Activated effector memory CD4-positive, alpha-beta T cell treated with Interleukin-2 at 50 U/mL for 16 hours (primary cell): ENCODE data around the gene SLC16A9.

Experiments used
- DNase-seq: peaks from one replicate; pipeline ENCODE4 v3.0.0-alpha.2; 2020

Gene SLC16A9

DNA sequence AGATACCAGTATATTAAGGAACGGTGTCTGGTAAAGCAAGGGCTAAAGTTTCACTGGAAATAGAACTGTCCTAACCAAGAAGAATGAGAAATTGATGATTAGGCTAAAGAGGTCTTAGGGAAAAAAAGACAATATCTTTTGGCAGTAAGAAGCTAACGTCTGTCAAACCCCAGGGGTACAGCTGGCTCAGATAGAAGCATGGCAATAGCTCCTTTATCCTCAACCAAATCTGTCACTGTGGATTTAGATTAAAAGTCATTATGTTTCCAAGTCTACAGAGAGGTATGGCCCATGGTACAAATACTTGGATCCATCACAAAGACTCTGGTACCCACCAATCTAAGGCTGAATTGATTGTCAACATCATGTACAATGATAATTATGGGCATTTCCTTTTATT is 8.6 kb upstream of the SLC16A9 start:
- DNase-seq, result no peak

GRCh38 chr10:59713196-59713821 is 3.7 kb upstream of the SLC16A9 start:
- no peak for DNase-seq

GRCh38 chr10:59711871-59712494 is 2.3 kb upstream of the SLC16A9 start:
- DNase-seq, result no peak

DNA sequence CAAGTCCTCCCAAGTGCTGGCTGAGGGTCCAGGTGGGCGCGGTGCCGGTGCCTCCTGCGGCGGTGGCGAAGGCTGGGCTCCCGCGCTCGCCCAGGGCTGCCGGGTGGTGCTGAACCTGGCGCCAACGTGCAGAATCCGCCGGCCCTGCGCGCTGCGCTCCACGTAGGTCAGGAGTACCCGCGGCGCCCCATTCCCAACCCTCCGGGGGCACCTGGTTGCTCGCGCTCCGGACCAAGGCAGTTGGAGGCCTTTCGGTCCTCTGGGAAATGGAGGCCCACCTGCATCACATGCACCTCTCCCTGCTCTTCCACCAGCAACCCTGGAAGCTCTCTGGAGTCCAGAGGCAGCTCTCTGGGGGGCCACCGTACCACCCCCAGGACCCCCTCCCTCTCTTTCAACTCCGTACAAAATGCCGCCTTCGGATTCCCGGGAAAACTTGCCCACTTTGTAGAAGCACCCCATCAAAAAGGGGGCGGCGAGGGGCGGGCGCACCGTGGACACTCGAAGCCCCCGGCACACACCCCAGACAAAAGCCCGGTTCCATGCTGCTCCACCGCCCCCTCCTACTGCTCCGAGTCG is 745 bp downstream of the SLC16A9 start:
- DNase-seq, result no peak

DNA sequence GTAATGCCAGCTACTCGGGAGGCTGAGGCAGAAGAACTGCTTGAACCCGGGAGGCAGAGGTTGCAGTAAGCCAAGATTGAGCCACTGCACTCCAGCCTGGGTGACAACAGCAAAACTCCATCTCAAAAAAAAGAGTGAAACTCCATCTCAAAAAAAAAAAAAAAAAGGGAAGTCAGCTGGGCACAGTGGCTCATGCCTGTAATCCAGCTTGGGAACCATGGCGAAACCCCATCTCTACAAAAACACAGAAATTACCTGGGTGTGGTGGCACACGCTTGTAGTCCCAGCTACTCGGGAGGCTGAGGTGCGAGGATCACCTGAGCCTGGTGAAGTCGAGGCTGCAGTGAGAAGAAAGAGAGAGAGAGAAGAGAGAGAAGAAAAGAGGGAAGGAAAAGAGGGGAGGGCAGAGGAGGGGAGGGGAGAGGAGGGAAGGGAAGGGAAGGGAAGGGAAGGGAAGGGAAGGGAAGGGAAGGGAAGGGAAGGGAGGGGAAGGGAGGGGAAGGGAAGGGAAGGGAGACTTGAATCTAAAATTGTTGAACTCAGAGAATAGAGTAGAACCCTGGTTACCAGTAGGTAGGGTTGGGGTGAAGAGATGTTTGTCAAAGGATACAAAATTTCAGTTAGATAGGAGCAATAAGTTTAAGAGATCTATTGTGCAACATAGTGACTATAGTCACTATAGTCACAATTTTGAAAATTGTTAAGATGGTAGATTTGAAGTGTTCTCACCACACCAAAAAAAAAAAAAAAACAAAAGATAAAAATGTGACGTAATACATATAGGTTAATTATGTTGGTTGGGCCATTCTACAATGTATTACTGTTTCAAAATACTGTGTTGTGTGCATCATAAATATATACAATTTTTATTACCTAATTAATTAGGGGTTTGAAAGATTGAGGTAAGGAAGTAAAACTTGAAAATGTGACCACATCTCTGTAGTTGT is 2.5 kb downstream of the SLC16A9 start:
- DNase-seq, result no peak

DNA sequence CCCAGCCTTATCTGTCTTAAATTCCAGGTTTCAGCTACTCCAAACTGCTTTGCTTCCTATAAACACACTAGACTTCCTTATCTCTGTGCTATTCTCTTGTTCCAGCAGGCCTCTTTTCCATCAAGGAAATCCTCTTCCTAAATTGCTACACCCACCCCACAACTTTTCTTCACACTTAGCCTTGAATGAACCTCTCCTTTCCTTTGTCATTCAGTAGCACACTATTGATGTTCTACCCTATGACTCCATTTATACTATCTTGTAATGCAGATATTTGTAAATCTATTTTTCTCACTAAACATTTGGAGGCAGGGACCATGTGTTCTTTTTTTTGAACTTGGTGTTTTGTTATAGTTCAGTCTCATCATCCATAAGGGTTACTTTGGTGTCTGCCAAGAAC is 3.7 kb downstream of the SLC16A9 start:
- DNase-seq, result no peak

GRCh38 chr10:59704630-59705029 is 5.0 kb downstream of the SLC16A9 start:
- no peak for DNase-seq

DNA sequence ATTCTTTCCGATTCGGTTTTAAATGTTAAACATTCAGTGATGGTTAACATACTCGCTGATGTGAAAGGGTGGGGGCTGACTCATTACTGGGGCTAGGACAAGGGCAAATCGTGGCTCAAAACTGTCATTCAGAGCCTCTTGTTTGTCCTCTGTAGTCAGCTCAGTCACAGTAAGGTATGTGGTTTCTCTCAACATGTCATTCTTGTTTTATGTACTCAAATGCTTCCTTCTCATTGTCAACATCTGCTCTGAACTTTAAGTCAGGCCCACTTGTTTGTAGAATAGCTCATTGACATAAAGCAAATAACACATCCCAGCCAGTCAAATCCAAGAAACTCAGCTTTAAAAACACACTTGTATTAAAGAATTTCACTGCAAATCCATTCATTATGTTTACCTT is 7.3 kb downstream of the SLC16A9 start:
- DNase-seq, result no peak

DNA sequence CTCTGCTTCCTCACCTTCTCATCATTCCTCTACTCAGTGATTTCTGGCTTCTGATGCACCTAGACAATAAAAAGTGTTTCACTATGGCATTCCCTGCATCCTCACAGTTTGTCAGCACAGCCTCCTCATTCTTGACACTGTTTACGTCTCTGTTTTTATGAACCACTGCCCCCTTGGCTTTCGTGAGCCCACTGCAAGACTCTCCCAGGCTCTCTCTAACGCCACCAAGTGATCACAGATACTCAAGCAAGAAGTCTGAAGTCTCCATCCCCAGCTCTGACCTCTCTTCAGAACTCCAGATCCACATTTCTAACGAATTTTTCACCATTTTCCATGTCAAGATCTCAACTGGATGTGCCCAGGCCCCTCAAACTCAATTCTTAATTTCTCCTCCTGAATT is 8.9 kb downstream of the SLC16A9 start:
- no peak for DNase-seq

GRCh38 chr10:59698326-59698725 is 11.3 kb downstream of the SLC16A9 start:
- DNase-seq, result no peak

- DNase-seq, result no peak
These were observed 14.0 kb downstream of the SLC16A9 start for GRCh38 chr10:59695637-59696036.

- no peak for DNase-seq
These were observed 14.7 kb downstream of the SLC16A9 start for GRCh38 chr10:59694936-59695335.

DNA sequence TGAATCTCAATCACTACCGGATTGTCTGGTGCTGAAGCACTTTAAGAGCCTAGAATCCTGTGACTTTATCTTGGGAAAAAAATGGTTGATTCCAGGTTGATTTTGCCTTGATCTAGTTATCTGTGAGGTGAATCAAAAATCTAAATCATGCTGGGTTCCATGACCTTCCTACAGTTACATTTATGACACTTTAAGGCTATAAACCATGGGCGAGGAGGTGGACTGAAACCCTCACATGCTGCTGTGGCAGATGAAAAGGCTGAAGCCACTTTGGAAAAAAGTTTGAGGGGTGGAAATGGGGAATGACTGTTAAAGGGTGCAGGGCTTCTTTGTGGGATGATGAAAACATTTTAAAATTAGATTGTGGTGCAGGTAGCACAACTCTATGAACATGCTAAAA is 17.5 kb downstream of the SLC16A9 start:
- no peak for DNase-seq

DNA sequence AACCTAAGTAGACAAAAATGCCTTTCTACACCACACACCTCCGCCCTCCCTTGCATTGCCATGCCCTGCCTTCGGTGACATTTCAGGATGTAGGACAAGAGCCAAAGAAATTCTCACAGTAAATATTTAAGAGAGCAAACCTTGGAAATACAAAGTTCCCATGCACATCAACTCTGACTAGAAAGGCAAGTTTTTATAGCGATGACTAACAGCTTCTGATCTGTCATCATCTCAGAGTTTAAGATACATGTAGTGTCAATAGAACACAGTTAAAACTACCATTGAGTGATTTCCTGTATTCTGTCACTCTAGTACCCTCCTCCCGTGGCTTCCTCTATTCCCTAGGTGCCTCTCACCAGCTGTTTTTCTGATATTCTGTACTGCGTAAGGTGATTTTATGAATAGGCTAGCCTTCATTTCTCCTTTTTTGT is 20.7 kb downstream of the SLC16A9 start:
- DNase-seq, result no peak

- DNase-seq, result no peak
These were observed 22.0 kb downstream of the SLC16A9 start for GRCh38 chr10:59687657-59688056.

GRCh38 chr10:59684006-59684405 is 25.6 kb downstream of the SLC16A9 start:
- no peak for DNase-seq

DNA sequence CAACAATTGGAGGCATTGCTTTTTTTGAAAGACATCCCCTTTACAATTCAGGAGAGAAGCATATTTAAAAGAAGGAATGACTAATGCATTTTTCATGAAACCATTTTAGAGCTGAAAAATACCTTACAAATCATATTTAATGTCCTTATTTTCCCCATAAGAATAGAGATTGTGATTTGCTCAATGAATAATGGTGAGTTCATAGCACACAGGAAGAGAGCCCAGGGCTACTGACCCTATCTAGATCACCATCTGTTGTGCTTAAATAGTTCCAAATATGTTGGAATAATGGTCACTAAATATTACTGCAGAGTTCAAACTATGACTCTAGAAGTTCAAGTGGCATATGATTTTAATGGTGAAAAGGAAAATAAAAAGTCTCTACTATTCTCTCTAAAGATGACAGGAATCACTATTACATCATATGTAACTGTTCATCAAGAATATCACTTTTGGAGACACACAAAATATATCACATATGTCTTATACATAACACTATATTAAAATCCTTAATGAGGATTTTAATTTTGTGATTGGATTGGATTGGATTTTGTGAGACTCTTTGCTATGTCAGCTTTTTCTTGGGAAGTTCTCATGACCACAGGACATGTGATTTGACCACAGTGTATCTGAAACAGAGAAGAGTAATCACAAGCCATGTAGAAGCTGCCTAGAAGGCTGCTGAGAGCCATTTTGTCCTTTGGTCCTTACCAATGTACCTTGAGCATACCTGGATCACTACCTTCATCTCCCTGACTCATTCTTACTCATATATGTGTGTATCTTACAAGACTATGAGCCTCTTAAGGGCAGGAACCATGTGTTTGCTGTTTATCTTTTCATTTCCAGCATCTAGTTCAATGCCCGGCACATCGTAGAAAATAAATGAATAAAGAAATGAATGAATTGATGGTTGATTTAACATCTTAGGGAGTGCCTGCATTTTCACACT is 26.4 kb downstream of the SLC16A9 start:
- no peak for DNase-seq

- DNase-seq, result no peak
These were observed 29.5 kb downstream of the SLC16A9 start for GRCh38 chr10:59680199-59680598.

- no peak for DNase-seq
These were observed 30.8 kb downstream of the SLC16A9 start for GRCh38 chr10:59678884-59679301.

DNA sequence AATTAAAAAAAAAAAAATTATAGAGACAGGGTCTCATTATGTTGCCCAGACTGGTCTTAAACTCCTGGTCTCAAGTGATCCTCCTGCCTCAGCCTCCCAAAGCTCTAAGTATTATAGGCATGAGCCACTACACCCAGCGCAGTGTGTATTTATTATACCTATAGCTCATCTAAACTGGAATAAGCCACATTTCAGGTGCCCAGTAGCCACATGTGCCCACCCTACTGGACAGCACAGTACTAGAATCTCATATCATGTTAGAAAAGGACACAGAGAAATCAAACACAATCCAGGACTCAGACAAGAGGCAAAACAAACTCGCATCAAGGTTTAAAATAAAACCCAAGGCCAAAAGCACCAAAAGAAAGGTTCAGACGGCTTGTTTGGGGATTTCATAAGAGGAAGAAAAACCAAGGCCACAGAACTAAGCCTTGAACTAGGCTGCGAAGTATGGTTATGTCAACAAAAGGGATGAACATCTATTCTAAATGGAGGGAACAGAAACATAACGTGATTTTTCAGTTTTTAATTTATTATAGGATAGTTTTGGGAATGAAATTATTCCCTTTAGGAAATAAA is 32.3 kb downstream of the SLC16A9 start:
- DNase-seq, result no peak

DNA sequence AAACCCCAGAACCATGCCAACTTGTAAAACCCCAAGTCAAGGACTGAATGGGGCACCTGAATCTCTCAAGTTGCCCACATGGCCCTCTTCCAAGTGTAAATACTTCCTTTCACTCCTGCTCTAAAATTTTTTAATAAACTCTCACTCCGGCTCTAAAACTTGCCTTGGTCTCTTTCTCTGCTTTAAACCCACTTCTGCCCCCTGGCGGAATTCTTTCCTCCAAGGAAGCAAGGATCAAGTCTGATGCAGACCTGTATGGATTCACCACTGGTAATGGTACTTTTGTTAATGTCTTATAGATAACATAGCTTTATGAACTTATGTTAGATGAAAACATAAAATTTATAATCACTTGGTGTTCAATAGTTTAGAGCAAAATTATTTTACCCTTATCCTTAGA is 33.8 kb downstream of the SLC16A9 start:
- DNase-seq, result no peak
